DND-41 (cell line): ENCODE measurements around the gene PFKFB2.

Experiments
- CTCF ChIP-seq: IDR thresholded peaks from 2 replicates; pipeline ENCODE4 v1.5.1; 2012; ENCODE audit warnings: borderline replicate concordance, low read length, moderate library complexity, mild to moderate bottlenecking; ENCODE audit not compliant: poor library complexity, severe bottlenecking; ENCODE audit errors: extremely low read depth
- EZH2 ChIP-seq: IDR thresholded peaks from 3 replicates; pipeline ENCODE4 v1.6.1; 2012; ENCODE audit warnings: borderline replicate concordance, low read depth, mild to moderate bottlenecking, moderate library complexity, low read length, inconsistent platforms; ENCODE audit not compliant: severe bottlenecking

GRCh38 chr1:207009945-207010344 lies 43.1 kb upstream of the PFKFB2 start:
- TF ChIP-seq CTCF, result no peak
- TF ChIP-seq EZH2, result no peak
